GM19193 (cell line): Measurements from ENCODE around the gene SND1.

ENCODE experiments used
- POLR2A ChIP-seq: IDR thresholded peaks from 4 replicates; pipeline ENCODE4 v1.6.1; 2011; ENCODE audit not compliant: insufficient read depth, insufficient read length; ENCODE audit errors: extremely low read depth

The SND1 gene

GRCh38 chr7:127732306-127732705 is 80.3 kb downstream of the SND1 start:
- TF ChIP-seq POLR2A = no peak

GRCh38 chr7:127733986-127734385 is 82.0 kb downstream of the SND1 start:
- no peak for TF ChIP-seq POLR2A

GRCh38 chr7:127736511-127736910 is 84.5 kb downstream of the SND1 start:
- no peak for TF ChIP-seq POLR2A

DNA sequence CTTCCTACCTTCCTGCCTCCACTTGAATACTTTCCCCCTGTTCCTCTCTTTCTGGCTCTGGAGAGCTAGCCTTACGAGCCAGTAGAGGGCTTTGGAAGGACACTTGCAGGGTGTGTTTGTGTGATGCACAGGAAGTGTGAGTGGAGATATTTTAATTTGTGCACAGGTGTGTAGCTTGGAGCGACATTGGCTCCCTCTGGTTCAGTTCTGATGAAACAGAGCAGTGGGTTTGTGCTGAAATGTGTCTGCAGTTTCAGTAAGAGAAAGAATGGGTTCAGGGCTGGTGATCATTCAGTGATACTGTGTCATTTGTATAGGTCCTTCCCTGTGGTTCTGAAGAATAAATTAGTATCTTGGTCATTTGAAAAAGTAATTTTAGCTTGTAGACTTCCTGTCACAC is 86.9 kb downstream of the SND1 start:
- TF ChIP-seq POLR2A = no peak

- no peak for TF ChIP-seq POLR2A
These were observed 89.9 kb downstream of the SND1 start for GRCh38 chr7:127741764-127742375.

DNA sequence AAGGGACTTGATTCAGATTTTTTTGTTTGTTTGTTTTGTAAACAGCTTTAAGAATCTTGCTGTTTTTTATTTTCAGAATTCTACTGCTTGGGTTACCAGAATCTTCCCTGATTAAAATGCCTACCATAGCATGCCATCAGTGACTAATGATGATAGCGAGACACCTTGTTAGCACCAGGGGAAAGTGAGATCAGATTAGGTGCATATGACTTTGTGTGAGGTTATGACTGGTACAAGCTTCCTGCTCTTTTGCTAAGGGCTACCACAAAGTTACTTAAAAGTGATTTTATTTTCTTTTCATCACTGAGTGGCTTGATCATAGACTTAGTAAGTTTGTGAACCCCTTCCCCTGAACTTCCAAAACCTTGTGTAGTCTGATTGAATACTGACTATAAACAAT is 93.5 kb downstream of the SND1 start:
- no peak for TF ChIP-seq POLR2A

GRCh38 chr7:127751062-127751461 is 99.1 kb downstream of the SND1 start:
- no peak for TF ChIP-seq POLR2A

- TF ChIP-seq POLR2A = no peak
These were observed 99.8 kb downstream of the SND1 start for GRCh38 chr7:127751490-127752448.

DNA sequence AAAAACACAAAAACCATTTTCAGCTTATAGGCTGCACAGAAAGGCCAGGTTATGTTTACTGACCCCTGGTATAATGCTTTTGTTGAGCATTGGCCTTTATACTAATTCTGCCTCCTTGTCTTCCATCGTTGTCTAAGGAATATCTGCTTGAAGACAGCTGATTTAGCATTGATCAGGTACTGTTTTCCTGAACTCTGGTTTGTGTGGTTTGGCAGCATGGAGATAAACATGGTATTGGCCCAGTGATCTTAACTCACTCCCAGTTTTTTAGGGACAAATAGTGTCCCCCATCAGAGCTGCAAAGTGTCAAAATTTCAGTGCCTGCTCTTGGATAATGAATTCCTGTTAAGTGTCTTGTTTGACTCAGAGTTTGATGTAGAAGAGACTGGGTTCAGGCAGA is 100.8 kb downstream of the SND1 start:
- TF ChIP-seq POLR2A = no peak

DNA sequence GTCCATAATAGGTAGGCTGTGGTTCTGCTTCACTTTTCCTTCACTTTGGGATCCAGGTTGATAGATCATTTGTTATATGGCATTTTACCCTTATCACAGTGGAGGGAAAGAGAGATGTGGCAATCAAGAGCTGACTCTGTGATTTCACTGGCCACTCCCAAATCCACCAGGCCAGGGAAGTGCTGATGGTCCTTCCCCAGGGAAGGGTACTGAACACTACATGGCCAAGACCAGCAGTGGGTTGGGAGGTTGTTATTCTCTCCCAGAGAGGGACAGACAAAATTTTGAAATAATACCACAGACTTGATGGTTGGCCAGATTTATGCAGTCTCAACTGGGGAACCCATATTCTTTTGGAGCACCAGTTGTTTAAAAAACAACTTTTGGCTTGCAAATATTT is 102.5 kb downstream of the SND1 start:
- TF ChIP-seq POLR2A = no peak

GRCh38 chr7:127755521-127755920 is 103.5 kb downstream of the SND1 start:
- no peak for TF ChIP-seq POLR2A

GRCh38 chr7:127755965-127756364 is 104.0 kb downstream of the SND1 start:
- no peak for TF ChIP-seq POLR2A

DNA sequence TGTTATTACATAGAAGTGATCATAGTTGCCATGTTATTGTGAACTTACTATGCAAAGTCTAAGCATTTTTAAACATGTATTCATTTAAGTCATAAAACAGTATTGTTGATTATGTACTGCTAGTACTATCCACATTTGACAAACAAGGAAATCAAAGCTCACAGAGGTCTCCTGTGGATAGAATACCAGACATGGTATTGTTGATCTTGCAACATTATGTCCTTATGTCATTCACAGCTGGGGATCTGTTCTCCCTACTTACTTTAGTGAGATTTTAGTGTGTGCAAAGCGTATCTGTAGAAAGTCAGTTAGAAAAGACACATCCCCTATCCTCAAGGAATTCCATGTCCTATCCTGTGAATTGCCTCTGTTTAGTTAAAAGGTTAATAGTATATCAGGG is 106.1 kb downstream of the SND1 start:
- no peak for TF ChIP-seq POLR2A

GRCh38 chr7:127758845-127759244 is 106.9 kb downstream of the SND1 start:
- no peak for TF ChIP-seq POLR2A

DNA sequence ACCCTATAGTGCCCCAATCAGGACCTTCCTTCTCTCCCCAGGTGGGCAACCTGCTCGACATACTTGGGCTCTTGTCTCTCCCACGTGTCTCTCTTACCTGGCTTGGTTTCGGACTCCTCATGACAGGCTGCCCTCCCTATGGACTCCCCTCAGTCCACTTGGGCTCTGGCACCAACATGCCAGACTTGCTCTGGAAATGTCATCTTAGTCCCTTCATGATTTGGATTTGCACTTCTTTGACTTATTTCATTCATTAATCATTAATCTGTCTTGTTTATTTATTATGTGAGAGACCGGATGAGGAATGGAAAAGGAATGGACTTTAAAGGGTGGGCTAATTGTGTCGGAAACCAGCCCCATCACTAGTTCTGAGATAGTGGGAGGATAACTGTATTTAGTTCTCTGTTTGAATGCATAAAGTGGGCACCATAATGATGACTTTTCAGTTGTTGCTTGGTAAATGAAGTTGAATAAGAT is 108.0 kb downstream of the SND1 start:
- no peak for TF ChIP-seq POLR2A
